ENCODE measurements around the gene JARID2. TPM values are rescaled to one million over a fixed set of nuclear protein-coding genes. Genes with fewer than 3 reads are reported as not detected.

The JARID2 gene
- total and polyA plus RNA-seq, 11 donors, result 3.5 to 12.2 (median 7.5) TPM

DNA sequence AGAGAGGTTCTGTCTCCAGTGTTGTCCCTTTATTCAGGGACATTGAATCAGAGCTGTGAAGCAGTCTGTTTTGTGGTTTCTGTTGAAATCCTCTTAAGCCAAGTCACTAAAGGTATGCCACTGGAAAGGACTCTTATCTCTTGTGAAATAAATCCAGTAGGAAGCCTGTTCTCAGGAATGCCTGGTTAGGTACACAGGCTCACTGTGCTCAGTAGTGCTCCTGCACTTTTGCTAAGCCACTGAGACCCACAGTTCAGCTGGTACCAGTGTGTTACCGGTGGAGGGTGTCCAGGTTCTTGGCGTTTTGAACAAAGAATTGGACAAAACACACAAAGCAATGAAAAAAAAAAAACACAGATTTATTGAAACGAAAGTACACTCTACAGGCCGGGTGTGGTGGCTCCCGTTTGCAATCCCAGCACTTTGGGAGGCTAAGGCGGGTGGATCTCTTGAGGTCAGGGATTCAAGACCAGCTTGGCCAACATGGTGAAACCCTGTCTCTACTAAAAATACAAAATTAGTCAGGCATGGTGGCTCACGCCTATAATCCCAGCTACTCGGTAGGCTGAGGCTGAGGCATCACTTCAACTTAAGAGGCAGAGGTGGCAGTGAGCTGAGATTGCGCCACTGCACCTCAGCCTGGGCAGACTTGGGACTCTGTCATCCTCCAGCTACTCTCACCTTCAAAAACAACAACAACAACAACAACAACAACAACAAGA, 186.1 kb downstream of the JARID2 start:
- H3K4me1 ChIP-seq, result peaks cover 8 to 85% (median 60%) of the 10 kb centered on the region in 12 donors
- peak overlapping the region in 5 of 12 donors; percentile 2 to 47 (median 12) for H3K27ac ChIP-seq
- peak in 2 of 4 donors; percentile 26 to 37 for ATAC-seq
- no peaks in the 10 kb centered on the region for H3K36me3 ChIP-seq
- no peak for TF ChIP-seq CTCF (IDR thresholded peaks at IDR 0.05)
- TF ChIP-seq POLR2A (IDR thresholded peaks at IDR 0.05), result no peak
- DNase-seq, result no peak
- H3K4me3 ChIP-seq, result no peak overlapping the region
- peaks cover 0 to 15% (median 9%) of the 10 kb centered on the region in 12 donors for H3K9me3 ChIP-seq
- 55 to 69% (median 66%) methylated on average over 9 of the region's 9 CpGs for WGBS, 4 donors
- intact Hi-C loops (cut with DNase I), result loop anchor here in 1 of 10 donors (5.0 kb wide), 1 partner anchor 185 kb away; the partner anchor contains the start of gene JARID2
- H3K27me3 ChIP-seq, result no peaks in the 10 kb centered on the region

GRCh38 chr6:15433511-15433861, 187.6 kb downstream of the JARID2 start:
- intact Hi-C loops (cut with DNase I), result loop anchor here in 1 of 10 donors (5.0 kb wide), 1 partner anchor 186 kb away; the partner anchor contains the start of gene JARID2

GRCh38 chr6:15434263-15434662, 188.4 kb downstream of the JARID2 start:
- Histone ChIP-seq H3K9me3 (peaks cover 0 to 15% (median 9%) of the 10 kb centered on the region in 12 donors), H3K4me1 (peaks cover 7 to 86% (median 51%) of the 10 kb centered on the region in 12 donors), H3K27me3 (no peaks in the 10 kb centered on the region), H3K27ac (no peak overlapping the region), H3K36me3 (no peaks in the 10 kb centered on the region), H3K4me3 (no peak overlapping the region)
- ATAC-seq (no peak), DNase-seq (no peak)
- intact Hi-C loops (cut with DNase I), result loop anchor here in 1 of 10 donors (5.0 kb wide), 1 partner anchor 187 kb away; the partner anchor contains the start of gene JARID2
- TF ChIP-seq POLR2A (IDR thresholded peaks at IDR 0.05) (no peak), CTCF (IDR thresholded peaks at IDR 0.05) (no peak)
- 34 to 47% (median 41%) methylated on average over 1 of the region's 1 CpG for WGBS, 4 donors

More at GRCh38 chr6:15433511-15433861, 187.6 kb downstream of the JARID2 start:
- no peak for DNase-seq
- Histone ChIP-seq H3K36me3 (no peaks in the 10 kb centered on the region), H3K4me3 (no peak overlapping the region), H3K4me1 (peaks cover 7 to 83% (median 46%) of the 10 kb centered on the region in 12 donors), H3K27ac (no peak overlapping the region), H3K9me3 (peaks cover 0 to 15% (median 9%) of the 10 kb centered on the region in 12 donors), H3K27me3 (no peaks in the 10 kb centered on the region)
- TF ChIP-seq CTCF (IDR thresholded peaks at IDR 0.05) (no peak), POLR2A (IDR thresholded peaks at IDR 0.05) (no peak)
- ATAC-seq, result peak in 1 of 4 donors; percentile 6
- WGBS, 4 donors, result 34 to 40% (median 36%) methylated on average over 2 of the region's 2 CpGs

GRCh38 chr6:15434823-15435380, 189.0 kb downstream of the JARID2 start:
- DNase-seq, result no peak
- Histone ChIP-seq H3K4me1 (peaks cover 7 to 86% (median 51%) of the 10 kb centered on the region in 12 donors), H3K27ac (no peak overlapping the region), H3K27me3 (no peaks in the 10 kb centered on the region), H3K36me3 (no peaks in the 10 kb centered on the region), H3K9me3 (peaks cover 0 to 15% (median 9%) of the 10 kb centered on the region in 12 donors), H3K4me3 (no peak overlapping the region)
- no peak for ATAC-seq
- WGBS, 4 donors, result 94 to 100% (median 96%) methylated on average over 2 of the region's 2 CpGs
- no peak for TF ChIP-seq POLR2A (IDR thresholded peaks at IDR 0.05)
- TF ChIP-seq CTCF (IDR thresholded peaks at IDR 0.05), result no peak
- intact Hi-C loops (cut with DNase I), result loop anchor here in 3 of 10 donors (5.0 kb wide), 2 partner anchors 33 to 188 kb away; partner anchors contain the start of gene JARID2 (in 1 of the 3)

Data from heart left ventricle (tissue), 16 donors.